K562 (cell line): ENCODE results near the gene GGCT. TPM values are rescaled to one million over a fixed set of nuclear protein-coding genes. Genes with fewer than 3 reads are reported as not detected.

Experiments
- ATF1 ChIP-seq, 2 experiments: fragments of 450-650 bp in 1 of 2; IDR thresholded peaks; 2 replicates each; pipeline ENCODE4 v1.6.1; 2016; ENCODE audit warnings: missing compliant biosample characterization in 1 of 2, missing genetic modification characterization in 1 of 2
- BRCA1 ChIP-seq, 2 experiments: fragments of 450-650 bp in 1 of 2; sonication (generic) in 1 of 2; formaldehyde crosslinking in 1 of 2; IDR thresholded peaks; 2 replicates each; pipeline versions ENCODE4 v1.5.0 to v1.6.1; 2017 to 2020; ENCODE audit warnings: mild to moderate bottlenecking in 1 of 2, missing genetic modification reagents in 1 of 2
- CREB1 ChIP-seq, 2 experiments: sonication (generic) in 1 of 2; formaldehyde crosslinking in 1 of 2; IDR thresholded peaks; 2 replicates each; pipeline versions ENCODE4 v1.6.1 to v1.8.0; 2012 to 2022; ENCODE audit warnings: inconsistent platforms in 1 of 2, mild to moderate bottlenecking in 1 of 2, missing genetic modification reagents in 1 of 2, moderate library complexity in 1 of 2
- MCM3 ChIP-seq: fragments of 450-650 bp; IDR thresholded peaks from 2 replicates; pipeline ENCODE4 v1.6.1; 2016
- NUFIP1 ChIP-seq: fragments of 450-650 bp; IDR thresholded peaks from 2 replicates; pipeline ENCODE4 v1.6.1; 2018; ENCODE audit not compliant: partially characterized antibody
- RERE ChIP-seq: sonication (generic); formaldehyde crosslinking; IDR thresholded peaks from 2 replicates; pipeline ENCODE4 v1.8.0; 2023; ENCODE audit warnings: missing genetic modification reagents, mild to moderate bottlenecking, borderline replicate concordance
- SFPQ ChIP-seq: fragments of 200-400 bp; formaldehyde crosslinking; IDR thresholded peaks from 2 replicates; pipeline ENCODE4 v1.6.1; 2017; ENCODE audit warnings: mild to moderate bottlenecking, low read depth, low read length, moderate library complexity
- TCF7L2 ChIP-seq: fragments of 150-350 bp; IDR thresholded peaks from 2 replicates; pipeline ENCODE4 v1.6.1; 2016; ENCODE audit warnings: low read depth, mild to moderate bottlenecking, low read length, moderate library complexity
- polyA plus RNA-seq, 8 experiments: library from polyadenylated mRNA; depleted of rRNA in 4 of 8; stranded (reverse) in 5 of 8; unstranded in 3 of 8; fragments of >200 nt; fragmentation: Nextera tagmentation in 2 of 8; fragmentation: Illumina TruSeq in 1 of 8; extraction: Ambion mirVana in 2 of 8; extraction: Trizol in 1 of 8; gene quantifications; 2 replicates each; pipeline versions ENCODE4 v1.2.1 to v1.2.3, GENCODE V29; 2011 to 2014; ENCODE audit warnings: inconsistent platforms in 1 of 8, missing spikeins in 1 of 8
- total RNA-seq, 7 experiments: library from RNA; depleted of rRNA in 6 of 7; stranded (reverse); fragments of >200 nt in 6 of 7; fragmentation: Illumina TruSeq in 2 of 7; extraction: Trizol in 2 of 7; gene quantifications; 2 replicates each; pipeline versions ENCODE4 v1.2.1 to v1.2.3, GENCODE V29; 2011 to 2021; ENCODE audit warnings: low replicate concordance in 1 of 7
- TF ChIP-seq, protein P1 (sequence below): fragments of 450-650 bp; IDR thresholded peaks from 2 replicates; pipeline ENCODE4 v1.6.1; 2017; ENCODE audit warnings: antibody characterized with exemption
- TF ChIP-seq, protein P2 (sequence below): fragments of 250-450 bp; sonication (Bioruptor Pico); IDR thresholded peaks from 2 replicates; pipeline ENCODE4 v1.4.0; 2020; ENCODE audit warnings: mild to moderate bottlenecking, moderate library complexity, borderline replicate concordance
- TF ChIP-seq, protein P3 (sequence below): sonication (generic); formaldehyde crosslinking; IDR thresholded peaks from 2 replicates; pipeline ENCODE4 v1.8.0; 2022; ENCODE audit warnings: mild to moderate bottlenecking, missing genetic modification reagents

Gene GGCT
- total and polyA plus RNA-seq, 9 of the 15 experiments (the other 6 are each of a cell fraction or from before 2014, with no cell fraction given) = 79.0 to 349 (median 136) TPM

- TF ChIP-seq, protein P1, sequence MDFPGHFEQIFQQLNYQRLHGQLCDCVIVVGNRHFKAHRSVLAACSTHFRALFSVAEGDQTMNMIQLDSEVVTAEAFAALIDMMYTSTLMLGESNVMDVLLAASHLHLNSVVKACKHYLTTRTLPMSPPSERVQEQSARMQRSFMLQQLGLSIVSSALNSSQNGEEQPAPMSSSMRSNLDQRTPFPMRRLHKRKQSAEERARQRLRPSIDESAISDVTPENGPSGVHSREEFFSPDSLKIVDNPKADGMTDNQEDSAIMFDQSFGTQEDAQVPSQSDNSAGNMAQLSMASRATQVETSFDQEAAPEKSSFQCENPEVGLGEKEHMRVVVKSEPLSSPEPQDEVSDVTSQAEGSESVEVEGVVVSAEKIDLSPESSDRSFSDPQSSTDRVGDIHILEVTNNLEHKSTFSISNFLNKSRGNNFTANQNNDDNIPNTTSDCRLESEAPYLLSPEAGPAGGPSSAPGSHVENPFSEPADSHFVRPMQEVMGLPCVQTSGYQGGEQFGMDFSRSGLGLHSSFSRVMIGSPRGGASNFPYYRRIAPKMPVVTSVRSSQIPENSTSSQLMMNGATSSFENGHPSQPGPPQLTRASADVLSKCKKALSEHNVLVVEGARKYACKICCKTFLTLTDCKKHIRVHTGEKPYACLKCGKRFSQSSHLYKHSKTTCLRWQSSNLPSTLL = no peak
- no peak for TF ChIP-seq TCF7L2
- TF ChIP-seq, protein P2, sequence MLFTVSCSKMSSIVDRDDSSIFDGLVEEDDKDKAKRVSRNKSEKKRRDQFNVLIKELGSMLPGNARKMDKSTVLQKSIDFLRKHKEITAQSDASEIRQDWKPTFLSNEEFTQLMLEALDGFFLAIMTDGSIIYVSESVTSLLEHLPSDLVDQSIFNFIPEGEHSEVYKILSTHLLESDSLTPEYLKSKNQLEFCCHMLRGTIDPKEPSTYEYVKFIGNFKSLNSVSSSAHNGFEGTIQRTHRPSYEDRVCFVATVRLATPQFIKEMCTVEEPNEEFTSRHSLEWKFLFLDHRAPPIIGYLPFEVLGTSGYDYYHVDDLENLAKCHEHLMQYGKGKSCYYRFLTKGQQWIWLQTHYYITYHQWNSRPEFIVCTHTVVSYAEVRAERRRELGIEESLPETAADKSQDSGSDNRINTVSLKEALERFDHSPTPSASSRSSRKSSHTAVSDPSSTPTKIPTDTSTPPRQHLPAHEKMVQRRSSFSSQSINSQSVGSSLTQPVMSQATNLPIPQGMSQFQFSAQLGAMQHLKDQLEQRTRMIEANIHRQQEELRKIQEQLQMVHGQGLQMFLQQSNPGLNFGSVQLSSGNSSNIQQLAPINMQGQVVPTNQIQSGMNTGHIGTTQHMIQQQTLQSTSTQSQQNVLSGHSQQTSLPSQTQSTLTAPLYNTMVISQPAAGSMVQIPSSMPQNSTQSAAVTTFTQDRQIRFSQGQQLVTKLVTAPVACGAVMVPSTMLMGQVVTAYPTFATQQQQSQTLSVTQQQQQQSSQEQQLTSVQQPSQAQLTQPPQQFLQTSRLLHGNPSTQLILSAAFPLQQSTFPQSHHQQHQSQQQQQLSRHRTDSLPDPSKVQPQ (CRISPR knock-in tag) = no peak
- TF ChIP-seq RERE (CRISPR knock-in tag) = no peak
- TF ChIP-seq NUFIP1 = no peak
- no peak for TF ChIP-seq MCM3
- TF ChIP-seq, protein P3, sequence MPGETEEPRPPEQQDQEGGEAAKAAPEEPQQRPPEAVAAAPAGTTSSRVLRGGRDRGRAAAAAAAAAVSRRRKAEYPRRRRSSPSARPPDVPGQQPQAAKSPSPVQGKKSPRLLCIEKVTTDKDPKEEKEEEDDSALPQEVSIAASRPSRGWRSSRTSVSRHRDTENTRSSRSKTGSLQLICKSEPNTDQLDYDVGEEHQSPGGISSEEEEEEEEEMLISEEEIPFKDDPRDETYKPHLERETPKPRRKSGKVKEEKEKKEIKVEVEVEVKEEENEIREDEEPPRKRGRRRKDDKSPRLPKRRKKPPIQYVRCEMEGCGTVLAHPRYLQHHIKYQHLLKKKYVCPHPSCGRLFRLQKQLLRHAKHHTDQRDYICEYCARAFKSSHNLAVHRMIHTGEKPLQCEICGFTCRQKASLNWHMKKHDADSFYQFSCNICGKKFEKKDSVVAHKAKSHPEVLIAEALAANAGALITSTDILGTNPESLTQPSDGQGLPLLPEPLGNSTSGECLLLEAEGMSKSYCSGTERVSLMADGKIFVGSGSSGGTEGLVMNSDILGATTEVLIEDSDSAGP (CRISPR knock-in tag) = no peak
- TF ChIP-seq BRCA1 (IDR thresholded peaks at IDR 0.05) = no peak
- no peak for TF ChIP-seq BRCA1 (CRISPR knock-in tag; IDR thresholded peaks at IDR 0.05)
- no peak for TF ChIP-seq ATF1 (CRISPR knock-in tag; IDR thresholded peaks at IDR 0.05)
- peak; percentile 43 for TF ChIP-seq ATF1 (tag; IDR thresholded peaks at IDR 0.05)
- TF ChIP-seq CREB1 (IDR thresholded peaks at IDR 0.05) = no peak
- peak; percentile 58; the same call in 1 of the 2 replicates for TF ChIP-seq CREB1 (CRISPR knock-in tag; IDR thresholded peaks at IDR 0.05)
- TF ChIP-seq SFPQ = no peak
These were observed 26.1 kb downstream of the GGCT start, which contains the start of gene NOD1 (continued) for GRCh38 chr7:30478349-30479201.
